ENCODE measurements around the gene HIGD1B.

Gene HIGD1B

DNA sequence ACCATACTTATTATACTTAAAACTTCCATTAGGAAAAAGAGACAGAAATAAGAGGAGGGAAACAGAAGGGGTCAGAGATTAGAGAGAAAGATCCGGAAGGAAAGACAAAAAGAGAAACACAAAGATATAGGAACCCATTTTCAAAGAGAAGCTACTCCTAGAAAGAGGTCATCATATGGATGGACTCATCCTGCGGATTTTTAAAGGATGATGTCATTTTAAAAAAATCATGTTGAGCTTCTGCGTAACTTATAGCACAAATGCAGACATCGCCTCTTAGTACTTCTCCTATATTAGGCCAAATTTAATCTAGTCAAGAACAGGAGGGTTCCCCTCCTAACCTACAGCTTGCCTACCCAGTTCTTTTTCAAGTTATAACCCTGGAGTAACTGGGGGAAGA is 33.5 kb downstream of the HIGD1B start:
- Histone ChIP-seq H3K27me3 (ENCODE audit: insufficient read depth, low read length) (no peaks in the 10 kb centered on the region), H2AFZ (ENCODE audit: insufficient read depth, low read length, poor library complexity) (no peak overlapping the region), H2BK5ac (ENCODE audit: low read depth, low read length, poor library complexity) (no peak overlapping the region), H3K79me1 (ENCODE audit: low read length) (no peaks in the 10 kb centered on the region), H3K79me2 (ENCODE audit: control insufficient read depth, insufficient read depth, low read length, poor library complexity) (no peaks in the 10 kb centered on the region), H3K9ac (ENCODE audit: low read length) (no peak overlapping the region), H3K4ac (ENCODE audit: low read depth, low read length) (no peak overlapping the region), H4K12ac (ENCODE audit: low read depth, low read length) (no peak overlapping the region), H3K4me1 (ENCODE audit: control insufficient read depth in 1 of 2, insufficient read depth in 2 of 2, low read length in 2 of 2) (no peaks in the 10 kb centered on the region), H2BK12ac (ENCODE audit: low read length) (no peak overlapping the region), H3K4me2 (ENCODE audit: low read length) (no peak overlapping the region), H2AK5ac (ENCODE audit: low read length) (no peak overlapping the region), H3K4me3 (ENCODE audit: low read depth, low read length) (no peak overlapping the region), H4K91ac (ENCODE audit: low read depth, low read length) (no peak overlapping the region), H3K36me3 (ENCODE audit: control insufficient read depth in 1 of 2, insufficient read depth in 2 of 2, low read length in 2 of 2) (peaks cover 31 to 60% of the 10 kb centered on the region in 2 experiments), H3K18ac (ENCODE audit: low read length) (no peak overlapping the region), H3K9me3 (ENCODE audit: insufficient read depth, low read depth, low read length) (no peaks in the 10 kb centered on the region), H3K23ac (ENCODE audit: low read length) (no peak overlapping the region), H3K27ac (ENCODE audit: low read depth, low read length) (no peak overlapping the region), H4K8ac (ENCODE audit: low read depth, low read length) (no peak overlapping the region), H3K14ac (ENCODE audit: low read length) (no peak overlapping the region), H2BK120ac (ENCODE audit: insufficient read depth, low read length, poor library complexity) (no peak overlapping the region)
- DNase-seq: peak in 1 of 2 donors; percentile 28
- no CpG with 5 or more reads among the region's 4 CpGs for WGBS (ENCODE audit: extremely low coverage, insufficient coverage, insufficient read length)

DNA sequence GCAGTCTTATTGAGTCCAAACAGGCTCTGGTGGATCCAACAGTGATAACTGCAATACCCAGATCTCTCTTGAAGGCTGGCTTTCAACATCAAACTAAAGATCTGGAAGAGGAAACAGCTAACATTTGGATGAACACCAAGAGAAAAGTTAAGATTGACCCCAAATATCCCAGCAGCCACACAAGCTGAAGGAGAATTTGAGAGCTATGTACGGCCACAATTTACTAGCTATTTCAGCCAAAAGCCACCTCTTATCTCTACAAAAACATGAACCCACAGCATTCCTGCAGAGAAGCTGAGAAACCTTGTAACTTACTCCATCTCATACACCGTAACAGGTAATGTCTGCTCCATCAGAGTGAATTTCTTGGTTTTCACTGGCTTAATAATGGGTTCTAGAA is 37.3 kb downstream of the HIGD1B start:
- H2BK12ac ChIP-seq (ENCODE audit: low read length): no peak overlapping the region
- WGBS (ENCODE audit: extremely low coverage, insufficient coverage, insufficient read length): no CpG with 5 or more reads among the region's 2 CpGs
- no peak overlapping the region for H3K4me3 ChIP-seq (ENCODE audit: low read depth, low read length)
- no peak overlapping the region for H3K4me2 ChIP-seq (ENCODE audit: low read length)
- H3K27me3 ChIP-seq (ENCODE audit: insufficient read depth, low read length): no peaks in the 10 kb centered on the region
- no peaks in the 10 kb centered on the region for H3K9me3 ChIP-seq (ENCODE audit: insufficient read depth, low read depth, low read length)
- no peak overlapping the region for H3K23ac ChIP-seq (ENCODE audit: low read length)
- H3K4ac ChIP-seq (ENCODE audit: low read depth, low read length): no peak overlapping the region
- no peak overlapping the region for H4K12ac ChIP-seq (ENCODE audit: low read depth, low read length)
- H2BK120ac ChIP-seq (ENCODE audit: insufficient read depth, low read length, poor library complexity): no peak overlapping the region
- H2AFZ ChIP-seq (ENCODE audit: insufficient read depth, low read length, poor library complexity): no peak overlapping the region
- no peak overlapping the region for H4K8ac ChIP-seq (ENCODE audit: low read depth, low read length)
- H3K18ac ChIP-seq (ENCODE audit: low read length): no peak overlapping the region
- no peak overlapping the region for H2BK5ac ChIP-seq (ENCODE audit: low read depth, low read length, poor library complexity)
- no peak overlapping the region for H3K9ac ChIP-seq (ENCODE audit: low read length)
- no peaks in the 10 kb centered on the region for H3K79me1 ChIP-seq (ENCODE audit: low read length)
- H4K91ac ChIP-seq (ENCODE audit: low read depth, low read length): no peak overlapping the region
- no peak overlapping the region for H3K14ac ChIP-seq (ENCODE audit: low read length)
- H3K79me2 ChIP-seq (ENCODE audit: control insufficient read depth, insufficient read depth, low read length, poor library complexity): no peaks in the 10 kb centered on the region
- peak in 1 of 2 donors; percentile 20 for DNase-seq
- H3K36me3 ChIP-seq (ENCODE audit: control insufficient read depth in 1 of 2, insufficient read depth in 2 of 2, low read length in 2 of 2): peaks cover 27 to 50% of the 10 kb centered on the region in 2 experiments
- H3K4me1 ChIP-seq (ENCODE audit: control insufficient read depth in 1 of 2, insufficient read depth in 2 of 2, low read length in 2 of 2): peaks cover 0 to 2% of the 10 kb centered on the region in 2 experiments
- H3K27ac ChIP-seq (ENCODE audit: low read depth, low read length): no peak overlapping the region
- no peak overlapping the region for H2AK5ac ChIP-seq (ENCODE audit: low read length)

DNA sequence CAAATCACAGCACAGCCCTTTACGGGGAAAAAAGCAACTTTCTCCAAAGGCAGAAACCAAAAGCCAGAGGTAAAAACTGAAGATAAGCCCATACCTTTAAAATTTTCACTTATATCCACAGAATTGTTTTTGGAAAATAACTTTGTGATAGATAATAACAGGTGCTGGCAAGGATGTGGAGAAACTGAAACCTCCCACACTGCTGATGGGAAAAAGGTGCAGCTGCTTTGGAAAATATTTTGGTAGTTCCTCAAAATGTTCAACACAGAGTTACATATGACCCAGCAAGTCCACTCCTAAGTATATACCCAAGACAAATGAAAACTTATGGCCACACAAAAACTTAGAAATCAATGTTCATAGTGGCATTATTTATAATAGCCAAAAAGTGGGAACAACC is 39.3 kb downstream of the HIGD1B start:
- no peaks in the 10 kb centered on the region for H3K27me3 ChIP-seq (ENCODE audit: insufficient read depth, low read length)
- H3K14ac ChIP-seq (ENCODE audit: low read length): no peak overlapping the region
- no peaks in the 10 kb centered on the region for H3K79me2 ChIP-seq (ENCODE audit: control insufficient read depth, insufficient read depth, low read length, poor library complexity)
- H3K9me3 ChIP-seq (ENCODE audit: insufficient read depth, low read depth, low read length): no peaks in the 10 kb centered on the region
- no peak overlapping the region for H2BK12ac ChIP-seq (ENCODE audit: low read length)
- WGBS (ENCODE audit: extremely low coverage, insufficient coverage, insufficient read length): no CpG with 5 or more reads among the region's 1 CpG
- H2AFZ ChIP-seq (ENCODE audit: insufficient read depth, low read length, poor library complexity): no peak overlapping the region
- H4K91ac ChIP-seq (ENCODE audit: low read depth, low read length): no peak overlapping the region
- peaks cover 26 to 40% of the 10 kb centered on the region in 2 experiments for H3K36me3 ChIP-seq (ENCODE audit: control insufficient read depth in 1 of 2, insufficient read depth in 2 of 2, low read length in 2 of 2)
- H3K4me1 ChIP-seq (ENCODE audit: control insufficient read depth in 1 of 2, insufficient read depth in 2 of 2, low read length in 2 of 2): peaks cover 0 to 2% of the 10 kb centered on the region in 2 experiments
- H2BK120ac ChIP-seq (ENCODE audit: insufficient read depth, low read length, poor library complexity): no peak overlapping the region
- H3K23ac ChIP-seq (ENCODE audit: low read length): no peak overlapping the region
- H2AK5ac ChIP-seq (ENCODE audit: low read length): no peak overlapping the region
- DNase-seq: no peak
- H3K4ac ChIP-seq (ENCODE audit: low read depth, low read length): no peak overlapping the region
- H3K79me1 ChIP-seq (ENCODE audit: low read length): no peaks in the 10 kb centered on the region
- no peak overlapping the region for H3K4me2 ChIP-seq (ENCODE audit: low read length)
- no peak overlapping the region for H4K12ac ChIP-seq (ENCODE audit: low read depth, low read length)
- no peak overlapping the region for H4K8ac ChIP-seq (ENCODE audit: low read depth, low read length)
- H3K18ac ChIP-seq (ENCODE audit: low read length): no peak overlapping the region
- no peak overlapping the region for H3K9ac ChIP-seq (ENCODE audit: low read length)
- H3K4me3 ChIP-seq (ENCODE audit: low read depth, low read length): no peak overlapping the region
- H2BK5ac ChIP-seq (ENCODE audit: low read depth, low read length, poor library complexity): no peak overlapping the region
- no peak overlapping the region for H3K27ac ChIP-seq (ENCODE audit: low read depth, low read length)

DNA sequence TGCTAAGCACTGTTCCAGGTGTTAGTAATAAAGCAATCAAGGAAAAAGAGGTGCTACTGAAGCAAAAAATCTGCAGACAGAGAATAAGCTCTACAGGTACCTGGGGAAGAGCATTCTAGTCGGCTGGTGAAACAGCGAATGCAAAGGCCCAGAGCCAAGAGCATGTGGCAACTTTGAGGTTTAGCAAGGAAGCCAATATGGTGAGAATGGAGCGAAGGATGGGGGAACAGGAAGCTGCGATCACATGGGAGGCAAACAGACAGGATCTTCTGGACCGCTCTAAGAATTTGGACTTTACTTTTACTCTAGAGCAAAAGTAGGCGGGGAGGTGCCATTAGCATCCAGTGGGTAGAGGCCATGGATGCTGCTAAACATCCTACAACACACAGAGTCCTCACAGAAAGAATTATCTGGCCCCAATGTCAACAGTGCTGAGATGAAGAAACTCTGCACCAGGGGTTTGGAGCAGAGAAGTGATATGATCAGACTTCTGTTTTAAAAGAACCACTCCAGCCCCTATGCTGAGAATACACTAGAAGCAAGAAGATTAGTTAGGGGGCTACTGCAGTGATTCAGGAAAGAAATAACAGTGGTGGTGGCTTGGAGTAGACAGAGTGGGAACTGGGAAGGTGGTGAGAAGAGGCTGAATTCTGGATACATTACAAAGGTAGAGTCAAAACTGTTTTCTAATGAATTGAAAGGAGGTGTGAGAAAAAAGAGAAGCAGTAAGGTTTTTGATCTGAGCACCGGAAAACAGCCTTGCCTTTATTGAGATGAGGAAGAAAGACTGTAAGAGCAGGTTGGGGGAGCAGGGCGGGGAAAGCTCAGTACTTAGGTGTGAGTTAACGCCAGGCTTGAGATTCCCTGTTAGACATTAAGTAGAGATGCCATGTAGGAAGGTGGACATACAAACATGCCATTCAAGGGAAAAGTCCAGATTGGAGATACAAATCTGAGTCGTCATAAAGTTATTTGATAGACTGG is 40.6 kb downstream of the HIGD1B start:
- Histone ChIP-seq H3K4me1 (ENCODE audit: control insufficient read depth in 1 of 2, insufficient read depth in 2 of 2, low read length in 2 of 2) (peaks cover 0 to 2% of the 10 kb centered on the region in 2 experiments), H4K12ac (ENCODE audit: low read depth, low read length) (no peak overlapping the region), H3K4me2 (ENCODE audit: low read length) (no peak overlapping the region), H3K36me3 (ENCODE audit: control insufficient read depth in 1 of 2, insufficient read depth in 2 of 2, low read length in 2 of 2) (peaks cover 27 to 37% of the 10 kb centered on the region in 2 experiments), H2AFZ (ENCODE audit: insufficient read depth, low read length, poor library complexity) (no peak overlapping the region), H3K79me1 (ENCODE audit: low read length) (no peaks in the 10 kb centered on the region), H3K27ac (ENCODE audit: low read depth, low read length) (no peak overlapping the region), H4K91ac (ENCODE audit: low read depth, low read length) (no peak overlapping the region), H4K8ac (ENCODE audit: low read depth, low read length) (no peak overlapping the region), H3K4ac (ENCODE audit: low read depth, low read length) (peak overlapping the region; percentile 27), H2BK12ac (ENCODE audit: low read length) (no peak overlapping the region), H3K9ac (ENCODE audit: low read length) (no peak overlapping the region), H2BK120ac (ENCODE audit: insufficient read depth, low read length, poor library complexity) (no peak overlapping the region), H3K14ac (ENCODE audit: low read length) (no peak overlapping the region), H3K23ac (ENCODE audit: low read length) (no peak overlapping the region), H3K18ac (ENCODE audit: low read length) (no peak overlapping the region), H3K9me3 (ENCODE audit: insufficient read depth, low read depth, low read length) (no peaks in the 10 kb centered on the region), H2BK5ac (ENCODE audit: low read depth, low read length, poor library complexity) (no peak overlapping the region), H3K79me2 (ENCODE audit: control insufficient read depth, insufficient read depth, low read length, poor library complexity) (no peaks in the 10 kb centered on the region), H3K4me3 (ENCODE audit: low read depth, low read length) (no peak overlapping the region), H3K27me3 (ENCODE audit: insufficient read depth, low read length) (no peaks in the 10 kb centered on the region), H2AK5ac (ENCODE audit: low read length) (no peak overlapping the region)
- WGBS (ENCODE audit: extremely low coverage, insufficient coverage, insufficient read length): no CpG with 5 or more reads among the region's 10 CpGs
- DNase-seq: no peak

Data from trophoblast cell (in vitro differentiated cells and primary cell).